Measurements from ENCODE around the gene LRP5.
"Not testable (repeated sequence)": the region's sequence is repeated elsewhere in the genome, so short reads cannot be mapped to it uniquely, and the experiment has no call there.

DNA sequence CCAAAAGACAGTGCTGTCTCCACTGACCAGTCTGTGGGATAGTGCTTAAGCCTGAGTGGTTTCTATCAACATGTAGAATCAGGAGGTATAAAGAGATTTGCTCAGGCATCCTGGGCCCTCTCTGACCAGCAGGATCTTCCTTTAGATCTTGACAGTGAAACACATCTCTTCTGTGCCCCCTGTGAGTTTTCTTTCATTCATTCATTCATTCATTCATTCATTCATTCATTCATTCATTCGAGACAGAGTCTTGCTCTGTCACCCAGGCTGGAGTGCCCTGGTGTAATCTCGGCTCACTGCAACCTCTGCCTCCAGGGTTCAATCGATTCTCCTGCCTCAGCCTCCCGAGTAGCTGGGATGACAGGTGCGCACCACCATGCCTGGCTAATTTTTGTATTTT, 121.8 kb downstream of the LRP5 start:
- not testable (repeated sequence) for TF ChIP-seq POLR2A (IDR thresholded peaks at IDR 0.05; ENCODE audit: low read depth, low read length); POLR2AphosphoS5 (IDR thresholded peaks at IDR 0.05; ENCODE audit: low read depth, low read length); TAF1 (IDR thresholded peaks at IDR 0.05; ENCODE audit: borderline replicate concordance, low read depth, low read length)

Measured in GM12892 (cell line).